Stomach (tissue), 4 donors: ENCODE data around the gene NAV2.

Experiments
- CTCF ChIP-seq, 7 experiments: fragments of 450-650 bp in 4 of 7; fragments of 200-600 bp in 3 of 7; sonication (generic) in 3 of 7; IDR thresholded peaks; one replicate each; pipeline ENCODE4 v1.5.1; 2016 to 2019; ENCODE audit warnings: antibody characterized with exemption in 7 of 7, control low read depth in 2 of 7, mild to moderate bottlenecking in 1 of 7
- POLR2A ChIP-seq, 4 donors: fragments of 450-650 bp; IDR thresholded peaks; one replicate each; pipeline ENCODE4 v1.6.1; 2016; ENCODE audit warnings: antibody characterized with exemption in 4 of 4, control low read depth in 2 of 4, mild to moderate bottlenecking in 1 of 4, moderate library complexity in 1 of 4
- POLR2AphosphoS5 ChIP-seq, 3 donors: sonication (generic); formaldehyde crosslinking; IDR thresholded peaks; one replicate each; pipeline ENCODE4 v1.6.1; 2016; ENCODE audit warnings: antibody characterized with exemption in 3 of 3

DNA sequence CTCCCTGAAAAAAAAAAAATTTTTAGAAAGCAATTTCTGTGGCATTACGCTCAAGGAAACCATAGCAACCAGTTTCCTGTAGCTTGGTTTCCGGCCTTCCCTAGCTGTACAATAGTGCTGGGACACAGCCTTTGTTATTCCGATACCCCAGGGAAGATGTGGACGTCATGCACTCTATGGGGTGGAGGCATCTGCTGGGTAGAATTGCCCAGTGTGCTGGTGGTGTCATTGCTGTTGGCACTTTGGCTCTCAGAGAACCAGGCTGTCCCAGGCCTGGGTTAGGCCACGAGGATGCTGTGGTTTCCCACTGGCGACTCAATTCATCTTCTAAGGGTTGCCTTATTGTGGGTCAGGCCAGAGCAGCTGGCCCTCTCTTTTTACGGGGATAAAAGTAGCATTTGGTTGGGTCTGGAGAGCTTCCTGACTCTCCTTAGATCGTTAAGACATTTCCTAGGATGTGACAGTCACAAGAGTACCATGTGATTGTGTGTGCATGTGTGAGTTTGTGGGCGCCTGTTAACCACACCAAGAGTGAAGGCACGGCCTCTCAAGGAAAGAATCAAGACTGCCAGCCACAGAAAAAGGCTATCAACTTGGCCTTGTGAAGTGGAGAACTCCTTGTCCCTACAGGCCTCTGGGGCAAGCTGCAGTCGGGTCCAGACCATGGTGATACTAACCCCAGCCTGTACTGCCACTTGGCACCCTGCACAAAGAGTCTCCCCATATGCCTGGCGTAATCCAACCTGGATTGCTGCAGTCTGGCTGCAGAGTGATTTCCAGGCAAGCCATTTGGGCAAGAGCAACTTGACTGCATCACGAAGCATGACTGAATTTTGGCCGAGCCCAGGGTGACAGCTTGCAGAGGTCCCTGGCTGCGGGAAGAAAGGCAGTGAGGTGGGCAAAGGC is 35.9 kb upstream of the NAV2 start:
- TF ChIP-seq CTCF (IDR thresholded peaks at IDR 0.05) (no peak), POLR2A (IDR thresholded peaks at IDR 0.05) (no peak), POLR2AphosphoS5 (IDR thresholded peaks at IDR 0.05) (peak in 1 of 3 donors; percentile 48)
